Peyer's patch (tissue), 4 donors: Measurements from ENCODE around the gene CNTN5.

Experiments used
- POLR2A ChIP-seq, 2 donors: fragments of 450-650 bp; IDR thresholded peaks; one replicate each; pipeline ENCODE4 v1.5.1; 2017; ENCODE audit warnings: antibody characterized with exemption in 2 of 2, mild to moderate bottlenecking in 2 of 2, moderate library complexity in 2 of 2
- TF ChIP-seq, protein P1 (sequence below), 6 experiments: fragments of 450-650 bp in 4 of 6; fragments of 200-600 bp in 2 of 6; sonication (generic) in 1 of 6; IDR thresholded peaks; one replicate each; pipeline ENCODE4 v1.5.1; 2017 to 2019; ENCODE audit warnings: antibody characterized with exemption in 6 of 6, mild to moderate bottlenecking in 3 of 6, moderate library complexity in 1 of 6

DNA sequence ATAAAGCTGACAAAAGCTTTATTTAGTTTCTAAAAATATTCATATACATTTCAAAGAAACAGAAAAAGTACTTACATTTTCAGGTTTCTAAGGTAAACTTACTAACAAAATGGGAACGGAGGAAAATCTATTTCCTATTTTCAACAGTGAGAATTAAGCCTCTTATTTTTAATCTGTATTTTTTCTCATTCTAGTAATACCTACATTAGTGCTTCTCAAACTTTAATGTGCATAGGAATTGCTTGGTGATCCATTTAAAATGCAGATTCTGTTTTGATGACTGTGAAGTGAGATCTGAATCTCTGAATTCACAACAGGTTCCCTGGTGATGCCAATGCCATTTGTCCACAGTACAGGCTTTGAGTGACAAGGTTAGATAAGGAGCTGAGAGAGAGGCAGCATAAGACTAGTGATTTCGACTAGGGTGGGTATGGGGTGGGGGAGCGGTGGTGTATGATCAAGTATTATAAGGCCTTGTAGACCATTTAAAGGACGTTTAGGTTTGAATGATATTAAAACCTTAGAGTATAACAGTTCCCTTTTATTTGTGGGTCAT is 402.8 kb downstream of the CNTN5 start:
- no peak for TF ChIP-seq POLR2A (IDR thresholded peaks at IDR 0.05)
- TF ChIP-seq, protein P1, sequence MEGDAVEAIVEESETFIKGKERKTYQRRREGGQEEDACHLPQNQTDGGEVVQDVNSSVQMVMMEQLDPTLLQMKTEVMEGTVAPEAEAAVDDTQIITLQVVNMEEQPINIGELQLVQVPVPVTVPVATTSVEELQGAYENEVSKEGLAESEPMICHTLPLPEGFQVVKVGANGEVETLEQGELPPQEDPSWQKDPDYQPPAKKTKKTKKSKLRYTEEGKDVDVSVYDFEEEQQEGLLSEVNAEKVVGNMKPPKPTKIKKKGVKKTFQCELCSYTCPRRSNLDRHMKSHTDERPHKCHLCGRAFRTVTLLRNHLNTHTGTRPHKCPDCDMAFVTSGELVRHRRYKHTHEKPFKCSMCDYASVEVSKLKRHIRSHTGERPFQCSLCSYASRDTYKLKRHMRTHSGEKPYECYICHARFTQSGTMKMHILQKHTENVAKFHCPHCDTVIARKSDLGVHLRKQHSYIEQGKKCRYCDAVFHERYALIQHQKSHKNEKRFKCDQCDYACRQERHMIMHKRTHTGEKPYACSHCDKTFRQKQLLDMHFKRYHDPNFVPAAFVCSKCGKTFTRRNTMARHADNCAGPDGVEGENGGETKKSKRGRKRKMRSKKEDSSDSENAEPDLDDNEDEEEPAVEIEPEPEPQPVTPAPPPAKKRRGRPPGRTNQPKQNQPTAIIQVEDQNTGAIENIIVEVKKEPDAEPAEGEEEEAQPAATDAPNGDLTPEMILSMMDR (IDR thresholded peaks at IDR 0.05) = no peak
